GM19193 (cell line): ENCODE results near the gene CUL2.

ENCODE experiments used
- POLR2A ChIP-seq: IDR thresholded peaks from 4 replicates; pipeline ENCODE4 v1.6.1; 2011; ENCODE audit not compliant: insufficient read depth, insufficient read length; ENCODE audit errors: extremely low read depth

Gene CUL2

DNA sequence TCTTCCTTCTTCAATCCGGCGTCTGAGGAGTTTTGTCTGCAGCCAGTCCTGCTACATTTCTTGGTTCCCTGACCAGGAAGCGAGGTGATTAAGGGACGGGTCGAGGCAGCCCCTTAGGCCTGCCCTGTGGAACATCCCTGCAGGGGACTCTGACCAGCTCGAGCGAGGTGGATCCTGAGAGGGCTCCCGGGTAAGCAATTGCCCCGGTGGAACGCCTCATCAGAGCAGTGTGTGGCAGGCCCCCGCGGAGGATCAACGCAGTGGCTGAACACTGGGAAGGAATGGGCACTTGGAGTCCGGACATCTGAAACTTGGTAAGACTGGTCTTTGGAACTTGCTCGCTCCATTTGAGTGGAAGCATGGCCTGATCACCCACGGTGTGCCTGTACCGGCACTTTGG lies 121.0 kb downstream of the CUL2 start:
- TF ChIP-seq POLR2A = no peak

GRCh38 chr10:34967335-34967880 lies 122.7 kb downstream of the CUL2 start:
- no peak for TF ChIP-seq POLR2A

GRCh38 chr10:34966451-34966850 lies 123.7 kb downstream of the CUL2 start:
- TF ChIP-seq POLR2A = no peak

- TF ChIP-seq POLR2A = no peak
These were observed 124.1 kb downstream of the CUL2 start for GRCh38 chr10:34966040-34966439.

- no peak for TF ChIP-seq POLR2A
These were observed 125.9 kb downstream of the CUL2 start for GRCh38 chr10:34964166-34964800.

- TF ChIP-seq POLR2A = no peak
These were observed 127.3 kb downstream of the CUL2 start for GRCh38 chr10:34962866-34963265.

GRCh38 chr10:34960983-34961382 lies 129.2 kb downstream of the CUL2 start:
- TF ChIP-seq POLR2A = no peak

DNA sequence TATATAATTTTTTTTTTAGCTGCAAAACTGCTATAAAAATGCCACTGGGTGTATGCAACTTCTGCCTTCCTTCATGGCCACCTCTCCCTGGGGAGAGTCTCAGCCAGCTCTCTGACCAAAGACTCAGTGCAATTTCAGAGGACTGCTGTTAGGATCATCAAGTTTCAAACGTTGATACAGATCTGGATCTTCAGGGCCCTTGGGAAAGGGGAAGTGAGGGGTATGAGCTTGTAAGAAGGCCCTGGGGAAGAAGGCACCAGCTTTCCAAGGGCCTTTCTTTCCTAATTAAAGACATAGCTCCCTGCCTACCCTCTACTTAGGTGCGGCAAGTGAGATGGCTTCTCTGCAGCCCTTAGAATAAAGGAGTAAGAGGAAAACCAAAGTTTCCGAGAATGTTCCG lies 130.4 kb downstream of the CUL2 start:
- TF ChIP-seq POLR2A = no peak

GRCh38 chr10:34959321-34959720 lies 130.8 kb downstream of the CUL2 start:
- no peak for TF ChIP-seq POLR2A
